Ascending aorta (tissue), 2 donors: ENCODE measurements around the gene MOCS3. TPM values are rescaled to one million over a fixed set of nuclear protein-coding genes. Genes with fewer than 3 reads are reported as not detected.

Source experiments
- DNase-seq, 2 donors: peaks; one replicate each; pipeline ENCODE4 v3.0.0-alpha.2; 2019; ENCODE audit warnings: low spot score in 2 of 2
- H3K27ac ChIP-seq, 2 donors: fragments of 200-600 bp; sonication (generic); one replicate each; pipeline ENCODE4 v1.5.1; 2016 to 2017; ENCODE audit warnings: mild to moderate bottlenecking in 1 of 2
- H3K27me3 ChIP-seq: fragments of 200-600 bp; sonication (generic); one replicate; pipeline ENCODE4 v1.5.1; 2017
- H3K36me3 ChIP-seq, 2 donors: fragments of 200-600 bp; sonication (generic); one replicate each; pipeline ENCODE4 v1.5.1; 2016
- H3K4me1 ChIP-seq, 2 donors: fragments of 200-600 bp; sonication (generic); one replicate each; pipeline ENCODE4 v1.5.1; 2016 to 2017; ENCODE audit warnings: mild to moderate bottlenecking in 1 of 2
- H3K4me3 ChIP-seq, 2 donors: fragments of 200-600 bp; sonication (generic); one replicate each; pipeline ENCODE4 v1.5.1; 2016 to 2017; ENCODE audit warnings: mild to moderate bottlenecking in 1 of 2
- H3K9me3 ChIP-seq, 2 donors: fragments of 200-600 bp; sonication (generic); one replicate each; pipeline ENCODE4 v1.5.1; 2016
- intact Hi-C: fragments of 100-400 bp; cut with DNase I; formaldehyde crosslinking; loops from one replicate; pipeline ENCODE4 v1.15.1; 2023
- total RNA-seq: library from RNA; depleted of rRNA; stranded (reverse); fragments of >200 nt; gene quantifications from one replicate; pipeline ENCODE4 v1.1.0, GENCODE V29; 2016
- TF ChIP-seq, protein P1 (sequence below), 3 experiments: fragments of 200-600 bp in 2 of 3; fragments of 450-650 bp in 1 of 3; sonication (generic) in 2 of 3; IDR thresholded peaks; one replicate each; pipeline ENCODE4 v1.5.1; 2016 to 2019; ENCODE audit warnings: antibody characterized with exemption in 3 of 3, mild to moderate bottlenecking in 1 of 3, moderate library complexity in 1 of 3

The MOCS3 gene
- total RNA-seq, 1 donor from 2014 or later: 4.7 TPM

DNA sequence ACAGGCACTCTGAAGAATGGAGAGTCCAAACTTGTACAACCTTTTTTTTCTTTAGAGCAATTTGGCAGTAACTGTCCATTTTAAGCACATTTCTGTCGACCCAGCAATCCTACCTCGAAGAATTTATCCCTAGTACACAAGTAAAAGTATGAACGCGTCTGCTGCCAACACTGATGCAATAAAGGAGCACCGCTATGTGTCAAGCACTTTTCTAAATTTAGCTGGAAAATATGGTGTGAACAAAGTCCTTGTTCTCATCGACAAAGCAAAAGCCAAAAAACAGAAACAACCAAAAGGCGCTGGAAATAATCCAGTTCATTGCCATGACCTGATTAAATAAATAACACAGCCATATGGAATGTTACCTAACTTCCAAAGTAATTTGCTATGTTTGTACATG lies 1.3 kb upstream of the MOCS3 start:
- Histone ChIP-seq H3K4me1 (peaks cover 17 to 29% of the 10 kb centered on the region in 2 donors), H3K36me3 (peaks cover 4 to 33% of the 10 kb centered on the region in 2 donors), H3K27me3 (no peaks in the 10 kb centered on the region), H3K4me3 (peak overlapping the region; percentile 72 to 97), H3K27ac (peak overlapping the region in 1 of 2 donors; percentile 83), H3K9me3 (no peaks in the 10 kb centered on the region)
- intact Hi-C loops: no loop called here
- TF ChIP-seq, protein P1, sequence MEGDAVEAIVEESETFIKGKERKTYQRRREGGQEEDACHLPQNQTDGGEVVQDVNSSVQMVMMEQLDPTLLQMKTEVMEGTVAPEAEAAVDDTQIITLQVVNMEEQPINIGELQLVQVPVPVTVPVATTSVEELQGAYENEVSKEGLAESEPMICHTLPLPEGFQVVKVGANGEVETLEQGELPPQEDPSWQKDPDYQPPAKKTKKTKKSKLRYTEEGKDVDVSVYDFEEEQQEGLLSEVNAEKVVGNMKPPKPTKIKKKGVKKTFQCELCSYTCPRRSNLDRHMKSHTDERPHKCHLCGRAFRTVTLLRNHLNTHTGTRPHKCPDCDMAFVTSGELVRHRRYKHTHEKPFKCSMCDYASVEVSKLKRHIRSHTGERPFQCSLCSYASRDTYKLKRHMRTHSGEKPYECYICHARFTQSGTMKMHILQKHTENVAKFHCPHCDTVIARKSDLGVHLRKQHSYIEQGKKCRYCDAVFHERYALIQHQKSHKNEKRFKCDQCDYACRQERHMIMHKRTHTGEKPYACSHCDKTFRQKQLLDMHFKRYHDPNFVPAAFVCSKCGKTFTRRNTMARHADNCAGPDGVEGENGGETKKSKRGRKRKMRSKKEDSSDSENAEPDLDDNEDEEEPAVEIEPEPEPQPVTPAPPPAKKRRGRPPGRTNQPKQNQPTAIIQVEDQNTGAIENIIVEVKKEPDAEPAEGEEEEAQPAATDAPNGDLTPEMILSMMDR (IDR thresholded peaks at IDR 0.05): no peak
- DNase-seq: no peak

GRCh38 chr20:50957798-50958614 lies 612 bp upstream of the MOCS3 start, which contains the start of gene DPM1:
DPM1 (minus strand) TSS chr20:50958532; CDS start chr20:50958523, 9 bp downstream.
- peaks cover 2 to 29% of the 10 kb centered on the region in 2 donors for H3K36me3 ChIP-seq
- intact Hi-C loops: loop anchor here (1.0 kb wide), 1 partner anchor 27 kb away; the partner anchor contains the start of gene ADNP
- H3K4me1 ChIP-seq: peaks cover 17 to 29% of the 10 kb centered on the region in 2 donors
- peak; percentile 23 to 92 for DNase-seq
- no peaks in the 10 kb centered on the region for H3K9me3 ChIP-seq
- no peaks in the 10 kb centered on the region for H3K27me3 ChIP-seq
- peak within 1 kb of the TSS; percentile 72 to 97 for H3K4me3 ChIP-seq
- TF ChIP-seq, protein P1 (IDR thresholded peaks at IDR 0.05): no peak
- peak within 1 kb of the TSS; percentile 83 to 86 for H3K27ac ChIP-seq

DNA sequence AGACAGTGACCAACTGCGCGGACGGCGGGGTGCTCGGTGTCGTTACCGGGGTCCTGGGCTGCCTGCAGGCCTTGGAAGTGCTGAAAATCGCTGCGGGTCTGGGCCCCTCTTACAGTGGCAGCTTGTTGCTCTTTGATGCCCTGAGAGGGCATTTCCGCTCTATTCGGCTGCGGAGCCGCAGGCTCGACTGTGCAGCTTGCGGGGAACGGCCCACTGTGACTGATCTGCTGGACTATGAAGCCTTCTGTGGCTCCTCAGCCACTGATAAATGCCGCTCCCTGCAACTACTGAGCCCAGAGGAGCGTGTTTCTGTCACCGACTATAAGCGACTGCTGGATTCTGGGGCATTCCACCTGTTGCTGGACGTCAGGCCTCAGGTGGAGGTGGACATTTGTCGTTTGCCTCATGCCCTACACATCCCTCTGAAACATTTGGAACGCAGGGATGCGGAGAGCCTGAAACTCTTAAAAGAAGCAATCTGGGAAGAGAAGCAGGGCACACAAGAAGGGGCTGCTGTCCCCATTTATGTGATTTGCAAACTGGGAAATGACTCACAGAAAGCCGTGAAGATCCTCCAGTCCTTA lies 1.0 kb downstream of the MOCS3 start:
- intact Hi-C loops: no loop called here
- Histone ChIP-seq H3K4me1 (peaks cover 17 to 29% of the 10 kb centered on the region in 2 donors), H3K36me3 (peaks cover 0 to 15% of the 10 kb centered on the region in 2 donors), H3K27ac (peak overlapping the region; percentile 83 to 86), H3K4me3 (peak overlapping the region; percentile 72 to 97), H3K27me3 (no peaks in the 10 kb centered on the region), H3K9me3 (no peaks in the 10 kb centered on the region)
- no peak for DNase-seq
- TF ChIP-seq, protein P1 (IDR thresholded peaks at IDR 0.05): no peak

DNA sequence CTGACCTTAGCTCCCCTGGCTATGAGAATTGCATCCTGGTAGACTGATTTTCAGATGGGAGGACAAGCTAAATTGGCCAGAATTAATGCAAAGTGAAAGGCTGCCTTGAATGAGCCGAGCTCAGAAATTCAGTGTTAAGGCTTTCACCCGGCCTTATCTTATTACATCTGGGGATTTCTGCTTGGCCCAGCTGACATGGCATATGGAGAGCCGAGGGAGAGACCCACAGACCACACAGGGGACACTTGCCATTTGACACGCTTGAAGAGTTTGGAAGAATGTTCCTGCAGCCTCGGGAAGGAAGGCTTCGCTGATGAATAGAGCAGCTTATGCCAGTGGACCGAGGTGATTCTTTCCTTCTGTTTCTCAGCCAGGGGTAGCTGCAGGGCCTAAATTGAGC lies 9.0 kb downstream of the MOCS3 start:
- DNase-seq: no peak
- H3K27me3 ChIP-seq: no peaks in the 10 kb centered on the region
- no peaks in the 10 kb centered on the region for H3K36me3 ChIP-seq
- no peak overlapping the region for H3K4me3 ChIP-seq
- H3K27ac ChIP-seq: no peak overlapping the region
- TF ChIP-seq, protein P1 (IDR thresholded peaks at IDR 0.05): no peak
- H3K4me1 ChIP-seq: no peaks in the 10 kb centered on the region
- intact Hi-C loops: no loop called here
- no peaks in the 10 kb centered on the region for H3K9me3 ChIP-seq

DNA sequence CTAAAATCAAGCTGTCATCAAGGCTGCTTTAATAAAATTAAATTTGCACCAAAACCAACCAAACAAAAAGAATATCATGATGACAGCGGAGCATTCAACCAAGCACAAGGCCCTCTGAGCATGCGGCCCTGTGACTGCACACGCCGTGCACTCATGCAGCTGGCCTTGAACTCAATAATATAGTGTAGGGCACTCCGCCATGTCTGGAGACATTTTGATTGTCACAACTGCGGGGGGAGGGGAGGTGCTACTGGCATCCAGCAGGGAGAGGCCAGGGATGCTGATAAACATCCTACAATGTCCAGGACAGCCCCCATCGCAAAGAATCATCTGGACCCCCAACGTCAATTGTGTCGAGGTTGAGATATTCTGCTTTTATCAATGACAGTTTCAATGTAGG lies 9.7 kb downstream of the MOCS3 start:
- TF ChIP-seq, protein P1 (IDR thresholded peaks at IDR 0.05): no peak
- intact Hi-C loops: no loop called here
- Histone ChIP-seq H3K4me3 (no peak overlapping the region), H3K36me3 (no peaks in the 10 kb centered on the region), H3K27ac (no peak overlapping the region), H3K9me3 (no peaks in the 10 kb centered on the region), H3K27me3 (no peaks in the 10 kb centered on the region), H3K4me1 (no peaks in the 10 kb centered on the region)
- DNase-seq: no peak
